ENCODE results near the gene PRAMEF5. TPM values are rescaled to one million over a fixed set of nuclear protein-coding genes. Genes with fewer than 3 reads are reported as not detected.
"Not testable (repeated sequence)": the region's sequence is repeated elsewhere in the genome, so short reads cannot be mapped to it uniquely, and the experiment has no call there.

PRAMEF5 gene
- total RNA-seq, 1 donor from 2014 or later = not detected

DNA sequence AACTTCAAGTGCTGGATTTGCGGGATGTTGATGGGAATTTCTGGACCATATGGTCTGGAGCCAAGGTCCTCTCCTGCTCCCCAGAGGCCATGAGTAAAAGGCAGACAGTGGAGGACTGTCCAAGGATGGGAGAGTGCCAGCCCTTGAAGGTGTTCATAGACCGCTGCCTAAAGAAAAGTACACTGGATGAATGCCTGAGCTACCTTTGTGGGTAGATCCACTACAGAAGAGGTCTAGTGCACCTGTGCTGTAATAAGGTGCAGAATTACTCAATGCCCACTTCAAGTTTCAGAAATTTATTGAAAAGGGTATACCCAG lies 7.5 kb upstream of the PRAMEF5 start:
- ATAC-seq; intact Hi-C loops (cut with DNase I); DNase-seq (ENCODE audit: low spot score): not testable (repeated sequence)

DNA sequence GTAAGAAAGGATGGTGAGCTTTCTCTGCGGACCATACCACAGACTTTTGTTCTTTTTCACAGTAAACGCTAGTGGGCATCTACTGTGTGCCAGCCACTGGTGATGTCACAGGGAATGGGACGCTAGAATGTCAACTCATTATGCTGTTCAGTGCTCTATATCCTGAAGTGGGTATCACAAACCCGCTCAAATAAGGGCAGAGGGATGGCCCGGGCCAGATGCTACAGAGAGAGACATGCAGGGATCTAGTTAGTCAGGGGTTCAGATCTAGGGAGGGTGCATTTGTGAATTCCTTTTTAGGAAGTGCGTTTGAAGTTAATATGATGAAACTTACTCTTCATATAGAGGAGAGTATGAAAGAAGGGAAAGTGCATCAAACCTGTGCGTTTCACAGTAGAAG lies 6.9 kb upstream of the PRAMEF5 start:
- intact Hi-C loops (cut with DNase I); DNase-seq (ENCODE audit: low spot score); ATAC-seq: not testable (repeated sequence)

DNA sequence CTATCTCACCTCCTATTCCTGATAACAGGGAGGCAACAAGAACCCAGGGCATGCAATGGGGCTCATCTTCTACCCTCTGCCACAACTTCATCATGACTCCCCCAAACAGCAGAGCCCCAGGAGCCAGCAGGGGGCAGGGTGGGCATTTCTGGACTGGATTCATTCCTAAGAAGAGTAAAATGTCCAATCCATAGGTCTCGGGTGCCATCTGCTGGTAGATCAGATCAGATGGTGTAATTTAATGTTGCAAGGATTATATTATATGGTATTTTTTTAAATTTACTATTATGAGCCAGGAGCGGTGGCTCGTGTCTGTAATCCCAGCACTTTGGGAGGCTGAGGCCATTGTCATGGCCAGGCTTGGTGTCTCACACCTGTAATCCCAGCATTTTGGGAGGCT lies 11.1 kb downstream of the PRAMEF5 start:
- DNase-seq (ENCODE audit: low spot score); ATAC-seq; intact Hi-C loops (cut with DNase I): not testable (repeated sequence)

DNA sequence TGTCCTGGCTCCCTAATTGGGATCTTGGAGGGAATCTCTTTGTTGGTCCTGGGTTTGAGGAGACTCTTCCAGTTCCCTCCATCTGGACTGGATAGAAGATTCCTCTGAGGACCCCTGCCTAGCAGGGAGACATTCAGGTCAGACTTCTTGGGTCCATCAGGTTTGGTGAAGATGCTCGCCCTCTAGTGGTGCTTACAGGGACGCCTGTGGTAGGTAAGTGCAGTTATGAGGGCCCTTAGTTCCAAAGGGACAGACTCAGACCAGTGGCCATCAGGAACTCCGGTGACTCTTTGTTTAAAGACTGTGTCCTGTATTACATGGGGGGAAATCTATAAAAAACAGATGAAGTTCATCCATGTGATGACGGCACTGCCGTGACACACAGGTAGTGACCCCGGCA lies 23.0 kb downstream of the PRAMEF5 start:
- DNase-seq (ENCODE audit: low spot score); ATAC-seq; intact Hi-C loops (cut with DNase I): not testable (repeated sequence)

DNA sequence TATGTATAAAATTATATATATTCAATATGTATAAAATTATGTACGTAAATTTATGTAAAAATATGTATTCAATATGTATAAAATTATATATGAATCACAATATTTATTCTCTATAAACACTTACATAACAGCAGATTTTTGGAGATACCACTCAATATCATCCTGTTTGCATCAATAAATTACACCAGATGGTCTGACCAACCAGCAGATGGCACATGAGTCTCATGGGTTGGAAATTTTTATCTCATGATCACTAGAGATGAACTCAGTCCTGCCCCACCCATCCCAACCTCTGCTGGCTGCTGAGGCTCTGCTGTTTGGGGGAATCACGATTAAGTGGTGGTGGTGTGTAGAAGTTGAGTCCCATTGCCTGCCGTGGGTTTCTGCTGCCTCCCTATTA lies 25.6 kb downstream of the PRAMEF5 start:
- DNase-seq (ENCODE audit: low spot score); intact Hi-C loops (cut with DNase I); ATAC-seq: not testable (repeated sequence)

DNA sequence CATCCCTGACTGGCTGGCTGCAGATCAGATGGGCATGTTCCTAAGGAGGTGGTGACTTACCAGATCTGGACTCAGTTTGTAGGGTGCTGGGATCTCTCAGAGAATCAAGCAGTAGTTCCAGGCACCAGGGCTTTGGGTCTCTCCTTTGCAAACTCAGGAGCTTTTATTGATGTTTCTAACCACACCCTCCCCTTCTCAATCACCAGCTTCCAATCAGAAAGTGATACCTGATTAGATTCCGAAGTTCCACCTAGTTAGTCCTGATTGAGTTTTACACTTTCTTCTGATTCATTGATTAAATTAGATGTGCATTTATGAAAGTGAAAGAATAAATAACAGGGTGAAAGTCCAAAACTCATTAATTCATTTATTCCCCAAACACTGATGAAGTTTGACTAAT lies 31.0 kb downstream of the PRAMEF5 start, which contains the start of gene PRAMEF8:
Gene PRAMEF8 (minus strand): TSS at position 101 of the 400 bp plus-strand sequence. CDS start 1,046 bp downstream, outside the sequence.
- ATAC-seq; DNase-seq (ENCODE audit: low spot score); intact Hi-C loops (cut with DNase I): not testable (repeated sequence)

DNA sequence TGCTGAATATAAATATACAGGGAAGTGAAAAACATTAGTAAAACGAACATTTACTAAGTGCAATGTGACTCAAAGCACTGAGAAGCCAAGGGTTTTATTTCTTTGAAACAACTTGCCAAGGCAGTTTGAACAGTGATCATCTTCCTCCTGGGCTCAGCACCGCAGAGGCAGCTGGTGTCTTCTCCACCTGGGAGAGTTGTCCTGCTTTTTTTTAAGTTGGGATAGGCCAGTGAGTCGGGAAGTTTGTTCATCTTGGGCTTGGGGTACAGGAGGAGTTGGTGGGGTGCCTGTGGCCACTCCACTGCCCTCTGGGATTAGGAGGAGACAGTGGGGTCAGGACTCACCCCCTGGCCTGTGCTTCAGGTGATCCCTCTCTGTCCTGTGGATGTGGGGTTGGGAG lies 35.0 kb downstream of the PRAMEF5 start:
- intact Hi-C loops (cut with DNase I); ATAC-seq; DNase-seq (ENCODE audit: low spot score): not testable (repeated sequence)

DNA sequence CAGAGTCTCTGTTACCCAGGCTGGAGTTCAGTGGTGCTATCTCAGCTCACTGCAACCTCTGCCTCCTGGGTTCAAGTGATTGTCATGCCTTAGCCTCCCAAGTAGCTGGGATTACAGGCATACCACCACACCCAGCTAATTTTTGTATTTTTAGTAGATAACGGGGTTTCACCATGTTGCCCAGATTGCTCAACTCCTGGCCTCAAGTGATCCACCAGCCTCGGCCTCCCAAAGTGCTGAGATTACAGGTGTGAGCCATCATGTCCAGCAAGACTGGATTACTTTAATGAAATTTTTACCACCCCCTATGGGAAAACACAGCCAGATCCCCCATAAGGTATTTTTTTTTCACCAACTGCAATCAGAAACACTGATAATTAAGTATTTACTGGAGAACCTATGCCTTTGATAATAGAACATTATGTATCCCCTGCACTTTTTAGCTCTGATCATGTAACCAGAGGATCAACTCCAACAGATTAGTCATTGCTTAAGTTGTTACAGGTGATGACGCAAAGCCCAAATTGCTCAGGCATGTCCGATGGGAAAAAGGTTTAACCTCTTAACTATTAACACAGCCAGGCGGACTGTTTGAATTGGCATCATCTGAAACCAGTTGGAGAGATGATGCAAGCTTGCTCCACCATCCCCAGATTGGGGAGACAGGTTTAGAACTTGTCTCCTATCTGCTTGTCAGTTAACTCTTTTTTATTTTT lies 43.4 kb downstream of the PRAMEF5 start:
- ATAC-seq; intact Hi-C loops (cut with DNase I); DNase-seq (ENCODE audit: low spot score): not testable (repeated sequence)

DNA sequence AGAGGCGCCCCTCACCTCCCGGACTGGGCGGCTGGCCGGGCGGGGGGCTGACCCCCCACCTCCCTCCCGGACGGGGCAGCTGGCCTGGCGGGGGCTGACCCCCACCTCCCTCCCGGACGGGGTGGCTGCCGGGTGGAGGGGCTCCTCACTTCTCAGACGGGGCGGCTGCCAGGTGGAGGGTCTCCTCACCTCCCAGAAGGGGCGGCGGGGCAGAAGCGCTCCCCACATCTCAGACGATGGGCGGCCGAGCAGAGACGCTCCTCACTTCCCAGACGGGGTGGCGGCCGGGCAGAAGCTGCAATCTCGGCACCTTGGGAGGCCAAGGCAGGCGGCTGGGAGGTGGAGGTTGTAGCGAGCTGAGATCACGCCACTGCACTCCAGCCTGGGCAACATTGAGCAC lies 44.7 kb downstream of the PRAMEF5 start:
- DNase-seq (ENCODE audit: low spot score); ATAC-seq; intact Hi-C loops (cut with DNase I): not testable (repeated sequence)

DNA sequence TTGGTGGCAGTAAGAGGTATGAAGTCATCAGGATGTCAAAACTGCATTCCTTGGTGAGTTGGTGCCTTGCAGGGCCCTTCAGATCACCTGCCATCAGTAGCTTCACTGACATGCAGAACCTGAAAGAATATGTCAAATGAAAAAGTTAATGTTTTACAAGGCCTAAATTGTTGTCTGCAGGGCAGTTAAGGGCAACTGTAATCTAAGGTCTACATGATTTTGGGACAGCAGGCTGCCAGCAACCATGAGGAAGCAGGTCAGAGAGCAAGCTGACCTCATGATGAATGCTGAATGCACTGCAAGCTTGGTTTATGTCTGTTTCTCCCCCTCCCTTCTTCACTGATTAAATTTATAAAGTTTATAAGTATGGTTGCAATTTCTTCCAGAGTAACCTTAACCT lies 48.2 kb downstream of the PRAMEF5 start:
- DNase-seq (ENCODE audit: low spot score); ATAC-seq; intact Hi-C loops (cut with DNase I): not testable (repeated sequence)

DNA sequence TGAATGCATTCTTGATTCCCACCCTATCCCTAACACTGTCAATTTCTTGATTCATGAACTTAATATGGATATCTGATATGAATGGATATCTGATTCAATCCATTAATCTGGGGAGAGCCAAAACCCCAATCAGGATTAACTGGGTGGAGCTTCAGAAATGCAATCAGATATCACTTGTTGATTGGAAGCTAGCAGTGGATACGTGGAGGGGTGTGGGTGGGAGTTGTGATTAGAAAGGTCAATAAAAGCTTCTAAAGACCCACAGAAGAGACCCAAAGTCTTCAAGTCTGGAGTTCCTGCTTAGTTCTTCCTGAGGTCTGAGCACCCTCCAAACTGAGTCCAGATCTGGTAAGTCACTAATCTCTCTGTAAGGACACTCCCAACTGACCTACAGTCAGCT lies 49.2 kb downstream of the PRAMEF5 start, which contains the start of gene PRAMEF33:
Gene PRAMEF33 (plus strand): TSS at position 301 of the 400 bp plus-strand sequence. CDS start 2,416 bp downstream, outside the sequence.
- intact Hi-C loops (cut with DNase I); ATAC-seq; DNase-seq (ENCODE audit: low spot score): not testable (repeated sequence)

Other genes starting within 250 kb of the PRAMEF5 start
- not detected for gene PRAMEF27, start 197.6 kb upstream of the PRAMEF5 start, total RNA-seq
- not detected for gene HNRNPCL3, start 193.4 kb upstream of the PRAMEF5 start, total RNA-seq
- gene PRAMEF25, start 183.4 kb upstream of the PRAMEF5 start, total RNA-seq = not detected
- not detected for gene HNRNPCL2, start 137.3 kb upstream of the PRAMEF5 start, total RNA-seq
- gene PRAMEF26, start 98.2 kb upstream of the PRAMEF5 start, total RNA-seq = not detected
- not detected for gene HNRNPCL4, start 88.6 kb upstream of the PRAMEF5 start, total RNA-seq
- gene PRAMEF9, start 82.3 kb upstream of the PRAMEF5 start, total RNA-seq = not detected
- not detected for gene PRAMEF13, start 52.8 kb upstream of the PRAMEF5 start, total RNA-seq
- not detected for gene PRAMEF18, start 28.0 kb upstream of the PRAMEF5 start, total RNA-seq
- gene PRAMEF8, start 30.9 kb downstream of the PRAMEF5 start, total RNA-seq = not detected
- gene PRAMEF33, start 49.3 kb downstream of the PRAMEF5 start, total RNA-seq = not detected
- gene PRAMEF15, start 61.4 kb downstream of the PRAMEF5 start, total RNA-seq = not detected
- gene PRAMEF14, start 92.9 kb downstream of the PRAMEF5 start, total RNA-seq = not detected
- not detected for gene PRAMEF19, start 117.7 kb downstream of the PRAMEF5 start, total RNA-seq
- not detected for gene PRAMEF17, start 135.4 kb downstream of the PRAMEF5 start, total RNA-seq
- gene PRAMEF20, start 156.3 kb downstream of the PRAMEF5 start, total RNA-seq = not detected